Transverse colon (tissue), 4 donors: Measurements from ENCODE around the gene ARL15. TPM values are rescaled to one million over a fixed set of nuclear protein-coding genes. Genes with fewer than 3 reads are reported as not detected.

Source experiments
- DNase-seq: peaks from one replicate; pipeline ENCODE4 v3.0.0-alpha.2; 2019
- H3K27ac ChIP-seq, 4 donors: fragments of 200-600 bp; sonication (generic); 2 replicates each; pipeline ENCODE4 v1.5.1; 2016 to 2018; ENCODE audit warnings: inconsistent platforms in 4 of 4
- H3K27me3 ChIP-seq: fragments of 200-600 bp; sonication (generic); 2 replicates; pipeline ENCODE4 v1.5.1; 2017; ENCODE audit warnings: inconsistent platforms
- H3K36me3 ChIP-seq, 4 donors: fragments of 200-600 bp; sonication (generic); 2 replicates each; pipeline ENCODE4 v1.5.1; 2017 to 2019; ENCODE audit warnings: inconsistent platforms in 4 of 4
- H3K4me1 ChIP-seq, 4 donors: fragments of 200-600 bp; sonication (generic); 2 replicates each; pipeline ENCODE4 v1.5.1; 2017 to 2020; ENCODE audit warnings: inconsistent platforms in 4 of 4
- H3K4me3 ChIP-seq, 4 donors: fragments of 200-600 bp; sonication (generic); 1 replicate in 1 of 4; 2 replicates in 3 of 4; pipeline versions ENCODE4 v1.5.1 to v1.6.1; 2017 to 2019; ENCODE audit warnings: inconsistent platforms in 4 of 4
- H3K9me3 ChIP-seq, 2 donors: fragments of 200-600 bp; sonication (generic); 2 replicates each; pipeline ENCODE4 v1.5.1; 2017 to 2019; ENCODE audit warnings: inconsistent platforms in 2 of 2
- CTCF ChIP-seq, 5 experiments: fragments of 200-600 bp in 3 of 5; fragments of 450-650 bp in 2 of 5; sonication (generic) in 3 of 5; IDR thresholded peaks; 1 replicate in 2 of 5; 2 replicates in 3 of 5; pipeline ENCODE4 v1.5.1; 2016 to 2017; ENCODE audit warnings: antibody characterized with exemption in 5 of 5, inconsistent platforms in 3 of 5, mild to moderate bottlenecking in 2 of 5, moderate library complexity in 1 of 5
- EP300 ChIP-seq: sonication (generic); formaldehyde crosslinking; IDR thresholded peaks from one replicate; pipeline ENCODE4 v1.6.1; 2017; ENCODE audit warnings: antibody characterized with exemption, low read depth
- POLR2A ChIP-seq: fragments of 450-650 bp; IDR thresholded peaks from one replicate; pipeline ENCODE4 v1.6.1; 2016; ENCODE audit warnings: antibody characterized with exemption, mild to moderate bottlenecking, moderate library complexity
- POLR2AphosphoS5 ChIP-seq, 3 donors: sonication (generic); formaldehyde crosslinking; IDR thresholded peaks; one replicate each; pipeline ENCODE4 v1.6.1; 2016; ENCODE audit warnings: antibody characterized with exemption in 3 of 3
- WGBS, 2 donors: methylation state at CpG; one replicate each; pipeline ENCODE4 v1.1.5; 2018; ENCODE audit warnings: low coverage in 1 of 2; 5-methylcytosine and 5-hydroxymethylcytosine counted together
- in situ Hi-C, 4 donors: fragments of 200-750 bp; cut with MboI; loops; one replicate each; pipeline versions ENCODE4 v1.15.0 to v1.15.1; 2017; ENCODE audit warnings: low sequenced_read_pairs in 3 of 4, low pct_ligation_motif_present in 1 of 4, low pct_unique_long_range_greater_than_20kb in 1 of 4
- intact Hi-C: fragments of 100-400 bp; cut with DNase I; formaldehyde crosslinking; loops from one replicate; pipeline ENCODE4 v1.15.1; 2023; ENCODE audit warnings: low total_unique reads
- total RNA-seq, 4 donors: library from RNA; depleted of rRNA; stranded (reverse); fragments of >200 nt; gene quantifications; one replicate each; pipeline ENCODE4 v1.1.0, GENCODE V29; 2016

ARL15 gene
- total RNA-seq, 4 donors from 2014 or later = 9.0 to 57.1 (median 27.7) TPM

GRCh38 chr5:53874409-53874808 lies 436.0 kb downstream of the ARL15 start:
- intact Hi-C loops = no loop called here
- 100% methylated on average over 1 of the region's 1 CpG for WGBS, 2 donors
- H3K27ac ChIP-seq = no peak overlapping the region
- in situ Hi-C loops = no loop called here
- H3K4me1 ChIP-seq = no peaks in the 10 kb centered on the region
- DNase-seq = no peak
- H3K27me3 ChIP-seq = no peaks in the 10 kb centered on the region
- H3K9me3 ChIP-seq = no peaks in the 10 kb centered on the region
- no peak for TF ChIP-seq CTCF (IDR thresholded peaks at IDR 0.05)
- TF ChIP-seq EP300 = no peak
- no peak for TF ChIP-seq POLR2AphosphoS5 (IDR thresholded peaks at IDR 0.05)
- TF ChIP-seq POLR2A = no peak
- no peak overlapping the region for H3K4me3 ChIP-seq
- H3K36me3 ChIP-seq = no peaks in the 10 kb centered on the region

GRCh38 chr5:53873235-53873634 lies 437.1 kb downstream of the ARL15 start:
- DNase-seq = no peak
- no peaks in the 10 kb centered on the region for H3K27me3 ChIP-seq
- 58 to 60% methylated on average over 1 to 3 of the region's 3 CpGs for WGBS, 2 donors
- intact Hi-C loops (no loop called here), in situ Hi-C loops (no loop called here)
- H3K36me3 ChIP-seq = no peaks in the 10 kb centered on the region
- no peak overlapping the region for H3K4me3 ChIP-seq
- no peaks in the 10 kb centered on the region for H3K9me3 ChIP-seq
- TF ChIP-seq POLR2A (no peak), CTCF (IDR thresholded peaks at IDR 0.05) (no peak), POLR2AphosphoS5 (IDR thresholded peaks at IDR 0.05) (no peak), EP300 (no peak)
- H3K4me1 ChIP-seq = no peaks in the 10 kb centered on the region
- no peak overlapping the region for H3K27ac ChIP-seq

GRCh38 chr5:53871775-53872174 lies 438.6 kb downstream of the ARL15 start:
- Histone ChIP-seq H3K4me3 (no peak overlapping the region), H3K36me3 (no peaks in the 10 kb centered on the region), H3K27me3 (no peaks in the 10 kb centered on the region), H3K9me3 (no peaks in the 10 kb centered on the region), H3K4me1 (no peaks in the 10 kb centered on the region), H3K27ac (no peak overlapping the region)
- in situ Hi-C loops = no loop called here
- 81 to 88% methylated on average over 2 of the region's 2 CpGs for WGBS, 2 donors
- TF ChIP-seq EP300 (no peak), CTCF (IDR thresholded peaks at IDR 0.05) (no peak), POLR2AphosphoS5 (IDR thresholded peaks at IDR 0.05) (no peak), POLR2A (no peak)
- no peak for DNase-seq
- intact Hi-C loops = no loop called here

DNA sequence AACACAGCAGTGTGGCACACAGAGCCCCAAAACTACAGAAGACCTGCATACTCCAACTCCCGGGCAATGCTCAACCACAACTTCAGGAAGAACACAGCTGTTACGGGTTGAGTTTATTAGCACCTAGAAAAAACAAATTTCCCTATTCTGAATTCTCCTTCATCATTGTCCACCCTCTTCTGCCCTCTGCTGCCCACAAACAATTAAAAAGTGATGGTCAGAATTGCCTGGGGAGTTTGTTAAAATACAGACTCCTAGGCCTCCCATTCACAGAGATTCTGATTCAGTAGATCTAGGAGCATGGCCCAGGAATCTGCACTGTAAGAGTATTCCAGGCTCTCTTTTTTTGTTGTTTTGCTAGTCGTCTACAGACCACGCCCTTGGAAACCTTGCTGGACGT lies 439.3 kb downstream of the ARL15 start:
- no peak for DNase-seq
- Histone ChIP-seq H3K27me3 (no peaks in the 10 kb centered on the region), H3K9me3 (no peaks in the 10 kb centered on the region), H3K4me3 (no peak overlapping the region), H3K36me3 (no peaks in the 10 kb centered on the region), H3K27ac (no peak overlapping the region), H3K4me1 (no peaks in the 10 kb centered on the region)
- intact Hi-C loops (no loop called here), in situ Hi-C loops (no loop called here)
- WGBS, 2 donors = 50 to 54% methylated on average over 3 to 5 of the region's 5 CpGs
- TF ChIP-seq POLR2A = no peak
- no peak for TF ChIP-seq CTCF (IDR thresholded peaks at IDR 0.05)
- no peak for TF ChIP-seq POLR2AphosphoS5 (IDR thresholded peaks at IDR 0.05)
- no peak for TF ChIP-seq EP300
